Mesenchymal stem cell (in vitro differentiated cells and primary cell): ENCODE results near the gene UPP2.

ENCODE experiments used
- DNase-seq: peaks from one replicate; pipeline ENCODE4 v3.0.0-alpha.2; 2013
- H2AFZ ChIP-seq: one replicate; pipeline ENCODE4 v1.6.1; 2013; ENCODE audit warnings: low read depth, mild to moderate bottlenecking, control low read depth, inconsistent platforms, low read length, moderate library complexity
- H2AK5ac ChIP-seq: 2 replicates; pipeline ENCODE4 v1.6.1; 2013; ENCODE audit warnings: low read length, moderate library complexity, mild to moderate bottlenecking, inconsistent platforms; ENCODE audit not compliant: severe bottlenecking
- H2BK120ac ChIP-seq: one replicate; pipeline ENCODE4 v1.6.1; 2013; ENCODE audit warnings: low read depth, mild to moderate bottlenecking, inconsistent platforms, low read length, moderate library complexity
- H2BK12ac ChIP-seq, 2 experiments: one replicate each; pipeline ENCODE4 v1.6.1; 2013; ENCODE audit warnings: inconsistent platforms in 2 of 2, low read length in 2 of 2, mild to moderate bottlenecking in 2 of 2, moderate library complexity in 2 of 2, control low read depth in 1 of 2
- H2BK15ac ChIP-seq: one replicate; pipeline ENCODE4 v1.6.1; 2013; ENCODE audit warnings: mild to moderate bottlenecking, low read depth, inconsistent platforms; ENCODE audit not compliant: poor library complexity, severe bottlenecking
- H2BK5ac ChIP-seq: 2 replicates; pipeline ENCODE4 v1.6.1; 2013; ENCODE audit warnings: low read depth, mild to moderate bottlenecking, low read length, control low read depth, inconsistent platforms; ENCODE audit not compliant: poor library complexity, severe bottlenecking
- H3K14ac ChIP-seq, 2 experiments: one replicate each; pipeline ENCODE4 v1.6.1; 2013; ENCODE audit warnings: inconsistent platforms in 2 of 2, low read length in 2 of 2, control low read depth in 1 of 2, mild to moderate bottlenecking in 1 of 2, moderate library complexity in 1 of 2
- H3K18ac ChIP-seq, 2 experiments: one replicate each; pipeline ENCODE4 v1.6.1; 2013; ENCODE audit warnings: inconsistent platforms in 2 of 2, low read length in 2 of 2, control low read depth in 1 of 2, low read depth in 1 of 2, mild to moderate bottlenecking in 1 of 2
- H3K23ac ChIP-seq, 2 experiments: one replicate each; pipeline ENCODE4 v1.6.1; 2013; ENCODE audit warnings: inconsistent platforms in 2 of 2, low read length in 2 of 2, mild to moderate bottlenecking in 2 of 2, moderate library complexity in 2 of 2, control low read depth in 1 of 2
- H3K27ac ChIP-seq: 2 replicates; pipeline ENCODE4 v1.5.1; 2013; ENCODE audit warnings: mild to moderate bottlenecking, moderate library complexity, low read length, control low read depth, inconsistent platforms; ENCODE audit not compliant: poor library complexity, severe bottlenecking
- H3K27me3 ChIP-seq, 2 experiments: 2 replicates each; pipeline versions ENCODE4 v1.6.1 to v1.7.0; 2013; ENCODE audit warnings: low read length in 2 of 2, mild to moderate bottlenecking in 2 of 2, moderate library complexity in 2 of 2, control low read depth in 1 of 2, inconsistent platforms in 1 of 2; ENCODE audit not compliant: control insufficient read depth in 1 of 2, insufficient read depth in 1 of 2
- H3K36me3 ChIP-seq, 2 experiments: 2 replicates each; pipeline versions ENCODE4 v1.6.1 to v1.7.0; 2013; ENCODE audit warnings: low read length in 2 of 2, control low read depth in 1 of 2, inconsistent platforms in 1 of 2, low read depth in 1 of 2, mild to moderate bottlenecking in 1 of 2; ENCODE audit not compliant: insufficient read depth in 2 of 2, control insufficient read depth in 1 of 2
- H3K4ac ChIP-seq, 2 experiments: one replicate each; pipeline ENCODE4 v1.6.1; 2013; ENCODE audit warnings: inconsistent platforms in 2 of 2, low read length in 2 of 2, mild to moderate bottlenecking in 2 of 2, moderate library complexity in 2 of 2, control low read depth in 1 of 2, low read depth in 1 of 2
- H3K4me1 ChIP-seq: 2 replicates; pipeline ENCODE4 v1.6.1; 2013; ENCODE audit warnings: low read depth, low read length, control low read depth; ENCODE audit not compliant: control insufficient read depth, insufficient read depth
- H3K4me2 ChIP-seq: 2 replicates; pipeline ENCODE4 v1.6.1; 2013; ENCODE audit warnings: low read length, mild to moderate bottlenecking, inconsistent platforms; ENCODE audit not compliant: poor library complexity, severe bottlenecking
- H3K4me3 ChIP-seq, 2 experiments: 2 replicates each; pipeline versions ENCODE4 v1.5.1 to v1.7.0; 2013; ENCODE audit warnings: low read length in 2 of 2, mild to moderate bottlenecking in 2 of 2, control low read depth in 1 of 2, low read depth in 1 of 2; ENCODE audit not compliant: insufficient read depth in 1 of 2
- H3K79me1 ChIP-seq: replicated peaks from 2 replicates; pipeline ENCODE4 v1.6.1; 2013; ENCODE audit warnings: mild to moderate bottlenecking, control low read depth, low read length, inconsistent platforms; ENCODE audit not compliant: poor library complexity, severe bottlenecking
- H3K9ac ChIP-seq: 2 replicates; pipeline ENCODE4 v1.7.0; 2013; ENCODE audit warnings: mild to moderate bottlenecking, low read length, moderate library complexity
- H3K9me3 ChIP-seq: 2 replicates; pipeline ENCODE4 v1.7.0; 2013; ENCODE audit warnings: mild to moderate bottlenecking, low read length; ENCODE audit not compliant: control insufficient read depth
- H4K8ac ChIP-seq: one replicate; pipeline ENCODE4 v1.6.1; 2013; ENCODE audit warnings: inconsistent platforms, mild to moderate bottlenecking, low read length, moderate library complexity
- H4K91ac ChIP-seq: one replicate; pipeline ENCODE4 v1.6.1; 2013; ENCODE audit warnings: mild to moderate bottlenecking, low read length, inconsistent platforms
- WGBS: methylation state at CpG from one replicate; pipeline ENCODE4 v1.1.7; 2013; ENCODE audit warnings: mixed read lengths; 5-methylcytosine and 5-hydroxymethylcytosine counted together

Gene UPP2

DNA sequence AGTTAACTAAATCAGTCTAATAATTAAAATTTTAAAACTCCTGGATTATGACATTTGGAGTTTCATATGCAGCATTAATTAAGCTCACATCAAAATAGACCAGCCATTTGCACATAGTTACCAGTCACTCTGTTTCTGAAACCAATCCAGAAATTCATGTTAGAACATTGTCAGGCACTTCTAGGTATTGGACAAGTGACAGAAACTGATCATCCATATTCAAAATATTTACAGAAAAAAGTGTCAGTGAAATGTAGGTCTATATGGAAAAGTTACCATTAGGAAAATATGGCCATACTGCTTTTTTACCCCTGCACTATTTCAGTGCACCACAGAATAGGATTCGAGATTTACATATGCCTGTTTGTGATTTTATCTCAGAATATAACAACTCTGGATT lies 33.4 kb downstream of the UPP2 start:
- Histone ChIP-seq H3K27me3 (no peaks in the 10 kb centered on the region), H3K14ac (no peak overlapping the region), H3K23ac (no peak overlapping the region), H4K91ac (no peak overlapping the region), H3K79me1 (no peaks in the 10 kb centered on the region), H3K4me2 (no peak overlapping the region), H3K9me3 (no peaks in the 10 kb centered on the region), H3K18ac (no peak overlapping the region), H2BK5ac (no peak overlapping the region), H3K4me1 (peaks cover 4% of the 10 kb centered on the region), H2AFZ (no peak overlapping the region), H4K8ac (no peak overlapping the region), H2AK5ac (no peak overlapping the region), H3K4ac (no peak overlapping the region), H2BK120ac (no peak overlapping the region), H3K9ac (no peak overlapping the region), H3K27ac (no peak overlapping the region), H3K36me3 (no peaks in the 10 kb centered on the region), H2BK15ac (no peak overlapping the region), H2BK12ac (no peak overlapping the region), H3K4me3 (no peak overlapping the region)
- DNase-seq: no peak
- 87% methylated on average over 1 of the region's 1 CpG for WGBS

DNA sequence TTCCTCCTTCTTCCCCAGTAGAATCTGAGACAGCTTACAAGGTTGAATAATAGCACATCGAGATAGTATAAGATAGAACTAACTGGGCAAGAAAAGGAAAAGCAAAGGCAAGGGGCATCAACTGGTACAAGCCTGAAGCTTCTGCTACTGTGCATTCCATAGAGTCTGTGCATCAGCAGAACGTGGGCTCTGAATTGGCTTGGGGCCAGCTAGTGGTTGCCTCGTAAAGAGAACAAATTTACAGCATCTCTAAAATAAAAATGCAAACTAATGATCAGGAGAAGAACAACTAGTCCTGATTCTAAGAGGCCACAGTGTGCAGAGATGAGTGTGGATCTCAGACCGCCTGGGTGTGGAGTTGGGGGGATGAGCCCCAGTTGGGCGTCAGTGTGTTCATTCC lies 36.6 kb downstream of the UPP2 start:
- Histone ChIP-seq H4K91ac (no peak overlapping the region), H3K14ac (no peak overlapping the region)

DNA sequence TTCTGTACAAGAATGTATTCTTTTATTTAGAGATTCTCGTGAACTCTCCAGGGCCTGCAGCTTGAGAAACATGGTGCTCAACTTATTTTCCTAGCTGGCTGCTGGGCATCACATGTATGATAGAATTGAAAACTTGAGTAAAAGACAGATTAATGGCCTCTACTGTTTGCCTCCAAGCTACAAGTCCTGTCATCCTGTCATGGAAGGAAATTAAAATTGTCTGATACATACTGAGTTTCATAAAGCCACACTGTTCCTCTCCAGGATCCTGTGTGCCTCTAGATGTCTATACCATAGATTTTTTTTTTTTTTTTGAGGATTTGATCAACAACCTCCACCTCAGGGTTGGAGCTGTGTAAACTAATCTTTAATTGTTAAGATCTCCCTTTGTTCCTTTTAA lies 38.5 kb downstream of the UPP2 start:
- Histone ChIP-seq H2AFZ (no peak overlapping the region), H2BK12ac (no peak overlapping the region), H3K4me2 (no peak overlapping the region), H3K27ac (no peak overlapping the region), H3K18ac (no peak overlapping the region), H3K79me1 (no peaks in the 10 kb centered on the region), H4K91ac (no peak overlapping the region), H2AK5ac (no peak overlapping the region), H2BK120ac (no peak overlapping the region), H3K23ac (no peak overlapping the region), H2BK5ac (no peak overlapping the region), H3K4me1 (no peaks in the 10 kb centered on the region), H3K14ac (no peak overlapping the region), H3K9me3 (no peaks in the 10 kb centered on the region), H3K4me3 (no peak overlapping the region), H2BK15ac (no peak overlapping the region), H3K9ac (no peak overlapping the region), H4K8ac (no peak overlapping the region), H3K36me3 (no peaks in the 10 kb centered on the region), H3K27me3 (no peaks in the 10 kb centered on the region), H3K4ac (no peak overlapping the region)
- no peak for DNase-seq
- 92% methylated on average over 1 of the region's 1 CpG for WGBS

More for the DNA sequence above, 36.6 kb downstream of the UPP2 start:
- Histone ChIP-seq H3K36me3 (no peaks in the 10 kb centered on the region), H3K27me3 (no peaks in the 10 kb centered on the region), H3K27ac (no peak overlapping the region), H2BK5ac (no peak overlapping the region), H3K79me1 (no peaks in the 10 kb centered on the region), H2BK120ac (no peak overlapping the region), H3K4me3 (no peak overlapping the region), H3K9me3 (no peaks in the 10 kb centered on the region), H4K8ac (no peak overlapping the region), H3K4me2 (no peak overlapping the region), H2BK12ac (no peak overlapping the region), H3K4me1 (no peaks in the 10 kb centered on the region), H2BK15ac (no peak overlapping the region), H3K23ac (no peak overlapping the region), H3K4ac (no peak overlapping the region), H2AFZ (no peak overlapping the region), H3K18ac (no peak overlapping the region), H2AK5ac (no peak overlapping the region), H3K9ac (no peak overlapping the region)
- 84% methylated on average over 4 of the region's 5 CpGs for WGBS
- DNase-seq: no peak

DNA sequence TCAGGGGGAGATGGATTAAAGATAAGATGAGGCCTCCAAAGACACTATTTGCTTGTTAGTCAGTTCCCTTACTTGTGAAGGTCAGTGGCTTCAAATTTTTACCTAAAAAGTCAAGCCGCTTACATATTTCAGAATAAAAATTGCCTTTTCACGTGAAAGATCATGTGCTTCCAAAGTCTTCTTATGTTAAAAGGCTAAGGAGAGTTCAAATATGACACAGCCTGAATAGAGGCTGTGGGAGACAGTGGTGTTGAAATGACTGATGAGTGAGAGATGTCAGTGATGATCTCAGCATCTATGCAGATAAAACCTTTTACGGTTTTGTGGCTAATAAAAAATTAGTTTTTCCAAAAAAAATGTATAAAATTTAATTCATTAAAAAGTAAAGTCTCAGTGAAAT lies 40.5 kb downstream of the UPP2 start:
- no peak for DNase-seq
- H3K27me3 ChIP-seq: no peaks in the 10 kb centered on the region
- H4K8ac ChIP-seq: no peak overlapping the region
- H3K36me3 ChIP-seq: no peaks in the 10 kb centered on the region
- H2BK15ac ChIP-seq: no peak overlapping the region
- no peak overlapping the region for H3K14ac ChIP-seq
- H3K9me3 ChIP-seq: no peaks in the 10 kb centered on the region
- H3K4me1 ChIP-seq: no peaks in the 10 kb centered on the region
- H3K79me1 ChIP-seq: no peaks in the 10 kb centered on the region
- H2BK12ac ChIP-seq: no peak overlapping the region
- no peak overlapping the region for H3K9ac ChIP-seq
- no peak overlapping the region for H4K91ac ChIP-seq
- no peak overlapping the region for H3K23ac ChIP-seq
- no peak overlapping the region for H2BK5ac ChIP-seq
- no peak overlapping the region for H3K18ac ChIP-seq
- no peak overlapping the region for H3K4me2 ChIP-seq
- H3K4ac ChIP-seq: no peak overlapping the region
- H2AK5ac ChIP-seq: no peak overlapping the region
- H2AFZ ChIP-seq: no peak overlapping the region
- 86% methylated on average over 2 of the region's 3 CpGs for WGBS
- H3K27ac ChIP-seq: no peak overlapping the region
- H3K4me3 ChIP-seq: no peak overlapping the region
- no peak overlapping the region for H2BK120ac ChIP-seq
